ENCODE results near the gene YWHAE.
"Not testable (repeated sequence)": the region's sequence is repeated elsewhere in the genome, so short reads cannot be mapped to it uniquely, and the experiment has no call there.

YWHAE gene

GRCh38 chr17:1374431-1375177 is 25.4 kb downstream of the YWHAE start:
- no peak for DNase-seq (ENCODE audit: low read depth, low spot score)

GRCh38 chr17:1373707-1374237 is 26.2 kb downstream of the YWHAE start:
- no peak for DNase-seq (ENCODE audit: low read depth, low spot score)

- no peak for DNase-seq (ENCODE audit: low read depth, low spot score)
Observed at GRCh38 chr17:1372618-1373017, 27.4 kb downstream of the YWHAE start.

- no peak for DNase-seq (ENCODE audit: low read depth, low spot score)
Observed at GRCh38 chr17:1371893-1372590, 28.0 kb downstream of the YWHAE start.

GRCh38 chr17:1368588-1368987 is 31.4 kb downstream of the YWHAE start:
- DNase-seq (ENCODE audit: low read depth, low spot score), result no peak

- DNase-seq (ENCODE audit: low read depth, low spot score), result peak; percentile 80
Observed at GRCh38 chr17:1367351-1367745, 32.7 kb downstream of the YWHAE start.

GRCh38 chr17:1366234-1366633 is 33.8 kb downstream of the YWHAE start:
- DNase-seq (ENCODE audit: low read depth, low spot score), result no peak

- DNase-seq (ENCODE audit: low read depth, low spot score), result peak; percentile 86
Observed at GRCh38 chr17:1365445-1366039, 34.5 kb downstream of the YWHAE start.

GRCh38 chr17:1362964-1363363 is 37.1 kb downstream of the YWHAE start:
- DNase-seq (ENCODE audit: low read depth, low spot score), result no peak

GRCh38 chr17:1362065-1362848 is 37.8 kb downstream of the YWHAE start:
- peak; percentile 24 for DNase-seq (ENCODE audit: low read depth, low spot score)

- no peak for DNase-seq (ENCODE audit: low read depth, low spot score)
Observed at GRCh38 chr17:1360975-1361374, 39.0 kb downstream of the YWHAE start.

- DNase-seq (ENCODE audit: low read depth, low spot score), result peak; percentile 26
Observed at GRCh38 chr17:1360315-1360714, 39.7 kb downstream of the YWHAE start.

- DNase-seq (ENCODE audit: low read depth, low spot score), result no peak
Observed at GRCh38 chr17:1354030-1354429, 46.0 kb downstream of the YWHAE start.

GRCh38 chr17:1352530-1352929 is 47.5 kb downstream of the YWHAE start:
- DNase-seq (ENCODE audit: low read depth, low spot score), result not testable (repeated sequence)

- no peak for DNase-seq (ENCODE audit: low read depth, low spot score)
Observed at GRCh38 chr17:1351971-1352370, 48.1 kb downstream of the YWHAE start.

- no peak for DNase-seq (ENCODE audit: low read depth, low spot score)
Observed at GRCh38 chr17:1351275-1351674, 48.7 kb downstream of the YWHAE start.

- DNase-seq (ENCODE audit: low read depth, low spot score), result no peak
Observed at GRCh38 chr17:1347589-1348323, 52.3 kb downstream of the YWHAE start.

GRCh38 chr17:1344521-1344920 is 55.5 kb downstream of the YWHAE start:
- DNase-seq (ENCODE audit: low read depth, low spot score), result no peak

- no peak for DNase-seq (ENCODE audit: low read depth, low spot score)
Observed at GRCh38 chr17:1343554-1343953, 56.5 kb downstream of the YWHAE start.

- no peak for DNase-seq (ENCODE audit: low read depth, low spot score)
Observed at GRCh38 chr17:1340371-1340770, 59.7 kb downstream of the YWHAE start.

- DNase-seq (ENCODE audit: low read depth, low spot score), result no peak
Observed at GRCh38 chr17:1331708-1332107, 68.3 kb downstream of the YWHAE start.
